Subcutaneous preadipocyte (primary cell): ENCODE measurements around the gene KIF12. TPM values are rescaled to one million over a fixed set of nuclear protein-coding genes. Genes with fewer than 3 reads are reported as not detected.

Experiments
- total RNA-seq: library from RNA; depleted of rRNA; stranded (reverse); fragments of >200 nt; gene quantifications from 2 replicates; pipeline ENCODE4 v1.2.3, GENCODE V29; 2012

The KIF12 gene
- not detected in 2 replicates for total RNA-seq

GRCh38 chr9:114098936-114099668 is at the start of gene KIF12:
Gene KIF12 (minus strand): TSS chr9:114099292. CDS start chr9:114099276, 16 bp downstream.

GRCh38 chr9:114078021-114078780 is 20.9 kb downstream of the KIF12 start, which contains the start of gene AMBP:
Gene AMBP (minus strand): TSS chr9:114078300. CDS start chr9:114078209, 91 bp downstream.

Other genes starting within 250 kb of the KIF12 start
- gene ZNF618, start 223.0 kb downstream of the KIF12 start, total RNA-seq: 5.9 and 9.6 TPM in 2 replicates
- gene AMBP, start 21.0 kb downstream of the KIF12 start, total RNA-seq: not detected in 2 replicates
- gene COL27A1, start 56.2 kb upstream of the KIF12 start, total RNA-seq: 3.3 and 5.9 TPM in 2 replicates
- gene ORM1, start 223.8 kb upstream of the KIF12 start, total RNA-seq: not detected in 2 replicates
- gene ORM2, start 230.6 kb upstream of the KIF12 start, total RNA-seq: not detected in 2 replicates